CD4-positive, alpha-beta T cell treated with Interferon alpha-2 for 1 hour (primary cell): Measurements from ENCODE around the gene ITGA8.

Experiments used
- DNase-seq, 2 donors: peaks; one replicate each; pipeline ENCODE4 v3.0.0-alpha.2; 2020 to 2022

Gene ITGA8

DNA sequence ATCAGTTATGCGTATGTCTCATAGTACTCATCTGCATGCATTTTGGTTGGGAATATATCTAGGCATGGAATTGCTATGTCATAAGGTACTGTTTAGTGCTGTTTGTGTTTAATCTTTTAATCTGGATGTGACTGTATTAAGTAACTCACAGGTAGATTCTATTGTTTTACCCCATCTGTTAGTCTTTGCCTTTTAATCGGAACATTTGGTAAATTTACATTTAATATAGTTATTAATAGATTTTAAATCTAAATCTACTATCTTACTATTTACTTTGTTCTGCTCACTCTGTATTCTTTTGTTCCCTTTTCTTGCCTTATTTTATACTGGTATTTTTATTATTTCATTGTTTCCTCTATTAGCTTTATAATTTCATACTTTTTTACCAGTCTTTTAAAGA is 10.6 kb upstream of the ITGA8 start:
- DNase-seq: no peak

DNA sequence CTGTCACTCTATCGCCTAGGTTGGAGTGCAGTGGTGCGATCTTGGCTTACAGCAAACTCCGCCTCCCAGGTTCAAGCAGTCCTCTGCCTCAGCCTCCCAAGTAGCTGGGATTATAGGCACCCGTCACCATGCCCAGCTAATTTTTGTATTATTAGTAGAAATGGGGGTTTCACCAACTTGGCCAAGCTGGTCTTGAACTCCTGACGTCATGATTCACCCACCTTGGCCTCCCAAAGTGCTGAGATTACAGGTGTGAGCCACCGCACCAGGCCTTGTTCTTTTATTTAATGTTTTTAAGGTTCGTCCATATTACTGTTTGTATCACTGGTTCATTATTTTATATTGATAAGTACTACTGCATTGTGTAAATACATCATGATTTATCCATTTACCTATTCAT is 10.2 kb upstream of the ITGA8 start:
- no peak for DNase-seq

DNA sequence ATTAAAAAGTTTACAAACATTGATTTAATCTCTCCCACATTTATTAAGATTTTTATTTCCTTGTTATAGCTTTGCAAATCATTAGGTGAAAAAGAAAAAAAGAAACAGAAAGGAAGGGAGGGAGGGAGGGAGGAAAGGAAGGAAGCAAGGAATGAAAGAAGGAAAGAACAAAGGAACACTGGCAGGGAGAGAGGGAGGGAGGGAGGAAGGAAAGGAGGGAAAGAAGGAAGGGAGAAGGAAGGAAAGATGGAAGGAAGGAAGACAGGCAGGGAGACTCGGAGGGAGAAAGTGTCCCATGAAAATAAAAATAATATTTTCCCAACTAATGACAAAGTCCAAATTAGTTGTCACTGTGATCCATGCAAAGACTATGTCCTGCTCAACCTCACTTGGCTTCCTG is 6.3 kb upstream of the ITGA8 start:
- DNase-seq: no peak

DNA sequence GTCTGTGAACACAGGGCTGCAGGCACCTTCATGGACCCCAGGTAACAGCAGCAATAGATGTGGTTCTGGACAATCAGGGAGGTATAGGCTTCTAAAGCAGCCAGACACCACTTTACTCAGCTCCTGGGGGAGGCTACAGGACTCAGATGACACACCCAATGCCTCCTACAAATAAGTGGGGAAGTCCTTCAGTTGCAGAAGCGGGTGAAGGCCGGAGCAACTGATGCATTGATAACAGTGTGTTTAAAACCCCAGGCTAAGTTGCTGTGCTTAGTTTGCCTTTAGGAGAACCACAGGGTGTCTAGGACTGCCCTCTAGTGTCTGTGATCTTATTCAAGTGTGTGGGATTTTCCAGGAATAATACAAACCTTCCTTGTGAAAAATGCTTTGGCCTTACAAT is 5.9 kb upstream of the ITGA8 start:
- DNase-seq: no peak

DNA sequence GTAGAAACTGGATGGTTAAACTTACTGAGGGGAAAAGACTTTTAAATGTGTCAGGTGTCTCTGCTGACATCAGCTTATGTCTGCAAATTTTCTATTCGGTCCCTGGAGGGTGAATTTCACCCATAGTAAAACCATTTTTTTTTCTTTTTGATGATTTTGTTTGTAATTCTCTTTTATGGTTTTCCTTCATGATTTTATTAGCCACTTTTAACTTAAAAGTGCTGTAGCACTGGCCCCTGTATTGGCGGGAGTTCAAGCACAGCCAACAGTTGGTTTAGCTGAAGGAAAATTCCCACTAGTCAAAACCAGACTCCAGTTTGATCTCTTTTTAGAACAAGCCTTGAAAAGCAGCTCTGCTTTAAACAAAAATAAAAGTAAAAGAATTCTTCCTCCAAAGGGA is 5.0 kb upstream of the ITGA8 start:
- no peak for DNase-seq

DNA sequence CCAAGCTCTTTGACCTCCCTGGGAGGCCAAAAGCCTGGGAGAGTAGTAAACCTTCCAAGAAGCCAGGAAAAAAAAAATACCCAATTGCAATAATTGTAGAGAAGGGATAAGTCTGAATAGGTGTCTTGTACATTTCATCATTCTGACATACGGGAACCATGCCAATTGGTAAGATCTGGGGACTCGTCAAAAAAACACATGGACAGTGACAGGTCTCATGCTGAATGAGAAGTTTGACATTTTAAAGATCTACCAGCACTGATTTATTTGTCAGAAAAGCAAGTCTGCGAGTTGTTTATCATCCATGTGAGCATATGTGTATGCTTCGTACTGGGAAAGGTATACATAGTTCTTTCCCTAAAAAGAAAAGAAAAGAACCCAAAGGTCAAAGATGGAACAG is 4.1 kb upstream of the ITGA8 start:
- DNase-seq: no peak

DNA sequence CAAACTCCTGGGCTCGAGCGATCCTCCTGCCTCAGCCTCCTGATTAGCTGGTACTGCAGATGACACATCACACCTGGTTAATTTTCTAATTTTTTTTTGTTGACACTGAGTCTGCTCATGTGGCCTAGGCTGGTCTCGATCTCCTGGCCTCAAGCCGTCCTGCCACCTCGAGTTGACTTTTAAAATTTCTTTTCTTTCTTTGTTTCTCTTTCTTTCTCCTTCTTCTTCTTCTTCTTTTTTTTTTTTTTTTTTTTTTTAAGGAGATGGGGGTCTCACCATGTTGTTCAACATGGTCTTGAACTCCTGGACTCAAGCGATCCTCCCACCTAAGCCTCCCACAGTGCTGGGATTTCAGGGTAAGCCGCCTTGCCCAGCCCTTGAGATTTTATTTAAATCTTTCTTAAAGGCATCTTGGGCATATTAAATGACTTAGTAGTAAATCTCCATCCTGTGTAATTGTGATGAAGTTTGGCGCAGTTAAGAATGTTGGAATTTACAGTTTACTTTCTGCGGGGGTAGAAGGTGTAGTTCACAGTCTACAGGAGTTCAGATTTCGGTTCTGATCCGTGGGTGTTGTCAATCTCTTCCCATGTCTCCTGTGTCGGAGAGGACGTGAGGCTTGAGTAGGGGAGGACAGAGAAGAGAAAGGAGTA is 1.0 kb upstream of the ITGA8 start:
- DNase-seq: no peak

DNA sequence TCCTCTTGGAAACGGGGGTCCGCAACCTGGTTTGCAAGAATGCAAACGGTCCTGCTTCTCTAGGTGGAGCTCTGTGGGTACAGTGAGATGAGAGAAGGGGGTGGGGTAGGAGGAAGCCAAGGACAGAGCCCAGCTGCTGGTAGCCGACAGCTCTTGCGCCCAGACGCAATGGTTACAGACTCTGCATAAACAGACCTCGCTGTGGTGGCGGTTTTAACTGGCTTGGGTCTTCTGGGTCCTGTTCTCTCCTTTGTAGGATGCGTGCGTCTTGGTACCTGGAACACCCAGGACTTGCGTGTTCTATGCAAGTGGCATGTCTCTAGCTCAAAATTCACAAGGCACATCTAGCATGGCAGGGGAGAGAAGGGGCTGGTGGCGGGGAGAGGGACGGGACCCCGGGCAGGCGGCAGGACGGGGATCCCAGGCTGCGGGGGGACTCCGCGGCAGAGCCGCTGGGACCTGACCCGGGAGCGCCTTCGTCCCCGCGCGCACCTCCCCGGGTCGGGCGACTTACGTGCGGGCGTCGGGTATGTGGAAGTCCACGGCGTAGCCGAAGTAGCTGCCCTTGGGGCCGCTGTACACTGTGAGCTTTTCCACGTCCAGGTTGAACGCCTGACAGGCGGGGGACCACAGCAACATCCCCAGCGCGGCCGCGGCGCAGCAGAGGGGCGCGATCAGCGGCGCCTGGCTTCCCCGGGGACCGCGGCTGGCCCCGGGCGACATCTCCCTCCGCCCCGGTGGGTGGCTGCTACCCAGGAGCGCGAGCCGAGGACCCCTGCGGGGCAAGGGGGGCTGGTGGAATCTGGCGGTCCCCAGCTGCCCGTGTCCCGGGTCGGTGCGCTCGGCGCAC is 448 bp downstream of the ITGA8 start:
- DNase-seq: no peak

DNA sequence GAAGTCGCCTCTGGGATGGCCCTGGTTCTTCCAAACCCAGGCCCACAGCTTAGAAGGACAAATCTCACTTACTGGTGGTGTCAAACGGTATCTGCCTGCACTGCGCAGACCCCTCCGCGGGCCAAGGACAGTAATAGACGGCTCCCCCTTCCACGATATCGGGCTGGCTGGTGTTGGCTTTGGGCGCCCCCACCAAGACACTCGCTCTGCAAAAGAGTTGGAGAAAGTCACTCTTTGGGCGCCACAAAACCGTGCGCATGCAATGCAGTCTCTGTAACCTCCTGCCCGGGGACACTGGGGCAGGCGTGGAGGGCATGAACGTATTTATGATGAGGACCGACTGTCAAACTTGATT is 1.1 kb downstream of the ITGA8 start:
- DNase-seq: no peak

DNA sequence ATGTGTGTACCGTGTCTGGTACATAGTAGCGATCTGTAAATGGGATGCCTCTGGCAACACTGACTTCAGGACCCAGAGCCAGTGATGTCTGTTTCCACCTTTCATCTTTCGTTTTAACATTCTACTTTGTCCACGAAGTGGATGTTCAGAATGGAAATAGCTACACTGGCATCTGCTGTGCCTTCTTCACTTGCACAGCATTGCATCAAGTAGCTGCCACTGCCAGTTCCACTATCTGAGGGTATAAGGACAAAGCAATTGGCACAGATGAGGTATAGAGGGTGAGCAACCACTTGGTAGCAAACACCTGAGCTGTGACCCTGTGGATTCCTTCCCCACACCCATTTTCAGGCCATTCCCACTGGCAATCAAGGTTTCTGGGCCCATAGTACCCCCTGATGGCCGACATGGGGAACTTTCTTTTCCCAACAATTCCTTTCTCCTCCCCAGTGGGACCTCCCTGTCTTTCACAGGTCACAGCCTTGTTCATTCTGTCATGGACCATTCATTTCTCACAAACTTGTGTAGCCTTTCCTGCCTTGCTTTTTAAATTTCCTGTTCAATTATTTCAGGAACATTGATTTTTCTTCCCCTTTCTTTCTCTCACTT is 4.0 kb downstream of the ITGA8 start:
- DNase-seq: no peak

DNA sequence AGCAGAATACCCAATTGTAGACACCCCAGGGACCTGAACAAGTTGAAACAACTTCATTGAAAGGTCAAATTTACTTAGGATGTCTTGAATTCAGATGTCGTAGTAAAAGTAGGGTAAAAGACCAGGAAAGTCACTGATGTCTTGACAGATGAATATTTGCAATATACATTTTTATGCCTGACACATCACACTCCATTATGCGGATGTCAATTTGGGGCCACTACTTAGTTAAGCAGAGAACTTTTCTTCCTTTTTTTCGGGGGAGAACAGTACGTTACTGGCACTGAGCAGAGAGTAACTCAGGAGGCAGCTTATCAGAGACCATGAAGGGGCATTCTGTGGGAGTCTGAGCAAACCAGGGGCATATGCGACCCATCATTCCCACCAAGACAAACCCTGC is 4.9 kb downstream of the ITGA8 start:
- no peak for DNase-seq

DNA sequence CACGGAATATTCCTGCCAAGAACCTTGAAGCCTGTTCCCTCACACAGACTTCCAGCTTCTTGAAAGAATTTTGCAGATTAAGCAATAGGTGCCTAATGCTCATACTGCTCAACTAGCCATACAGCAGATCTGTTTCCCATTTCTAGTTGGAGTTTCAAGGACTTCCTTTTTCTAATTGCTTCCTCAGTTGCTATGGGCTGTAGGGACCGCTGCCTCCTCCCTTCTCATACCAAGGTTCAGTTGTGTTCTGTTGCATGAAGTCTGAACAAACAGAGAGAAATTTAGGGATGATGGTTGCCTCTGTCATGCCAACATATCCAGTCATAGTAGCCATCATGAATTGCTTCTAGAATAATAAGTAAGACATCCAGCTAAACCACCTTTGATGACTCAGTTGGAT is 6.8 kb downstream of the ITGA8 start:
- no peak for DNase-seq

DNA sequence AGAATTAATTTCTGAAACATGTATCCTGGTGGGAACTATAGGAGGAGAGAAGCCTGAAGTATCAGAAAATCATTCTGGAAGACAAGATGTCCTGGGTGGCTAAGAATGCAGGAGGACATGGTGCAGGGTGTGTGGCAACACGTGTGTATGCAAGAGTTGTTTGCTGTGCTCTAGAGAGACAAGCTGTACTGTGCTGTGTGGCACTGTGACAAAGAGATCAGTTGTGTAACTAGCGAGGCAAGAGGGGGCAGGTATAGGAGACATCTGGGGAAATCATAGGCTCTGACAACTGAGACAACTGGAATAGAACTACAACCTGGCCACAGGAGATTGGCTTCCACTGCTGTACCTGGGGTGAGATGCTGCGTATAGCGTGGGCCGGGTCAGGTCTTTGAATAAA is 9.3 kb downstream of the ITGA8 start:
- no peak for DNase-seq

DNA sequence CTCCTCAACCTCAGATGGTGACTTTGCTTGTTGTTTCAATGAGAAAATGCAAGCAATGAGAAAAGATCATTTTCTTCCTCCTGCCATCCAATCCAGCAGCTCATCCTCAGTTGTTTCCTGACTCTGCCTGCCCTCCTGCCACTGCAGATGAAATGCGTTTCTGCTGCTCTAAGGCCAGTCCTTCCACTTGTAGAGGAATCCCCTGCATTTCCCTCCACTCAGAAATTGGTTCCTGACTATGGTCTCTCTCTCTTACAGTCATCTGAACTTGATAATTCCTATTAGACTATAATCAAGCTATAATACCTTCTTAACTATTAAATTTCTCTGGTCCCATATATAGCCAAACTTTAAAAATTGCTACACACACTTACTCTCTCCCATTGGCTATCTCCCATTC is 14.4 kb downstream of the ITGA8 start:
- DNase-seq: no peak

DNA sequence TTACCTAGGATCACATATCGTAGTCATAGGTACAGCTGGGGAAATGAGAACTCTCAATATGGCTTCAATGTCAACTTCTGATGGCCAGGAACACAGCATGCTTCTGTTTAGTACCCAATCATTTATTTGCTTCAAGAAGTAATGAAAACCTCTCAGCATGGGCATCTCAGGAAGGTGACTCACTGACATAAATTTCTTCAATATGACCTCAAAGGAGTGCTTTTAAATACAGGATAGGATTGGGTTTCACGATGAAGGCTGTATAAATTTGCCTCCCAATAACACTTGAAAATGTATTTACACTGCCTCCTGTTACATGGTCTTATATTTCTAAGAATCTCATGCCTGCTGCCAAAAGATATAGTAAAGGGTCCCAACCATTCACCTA is 15.1 kb downstream of the ITGA8 start:
- no peak for DNase-seq

DNA sequence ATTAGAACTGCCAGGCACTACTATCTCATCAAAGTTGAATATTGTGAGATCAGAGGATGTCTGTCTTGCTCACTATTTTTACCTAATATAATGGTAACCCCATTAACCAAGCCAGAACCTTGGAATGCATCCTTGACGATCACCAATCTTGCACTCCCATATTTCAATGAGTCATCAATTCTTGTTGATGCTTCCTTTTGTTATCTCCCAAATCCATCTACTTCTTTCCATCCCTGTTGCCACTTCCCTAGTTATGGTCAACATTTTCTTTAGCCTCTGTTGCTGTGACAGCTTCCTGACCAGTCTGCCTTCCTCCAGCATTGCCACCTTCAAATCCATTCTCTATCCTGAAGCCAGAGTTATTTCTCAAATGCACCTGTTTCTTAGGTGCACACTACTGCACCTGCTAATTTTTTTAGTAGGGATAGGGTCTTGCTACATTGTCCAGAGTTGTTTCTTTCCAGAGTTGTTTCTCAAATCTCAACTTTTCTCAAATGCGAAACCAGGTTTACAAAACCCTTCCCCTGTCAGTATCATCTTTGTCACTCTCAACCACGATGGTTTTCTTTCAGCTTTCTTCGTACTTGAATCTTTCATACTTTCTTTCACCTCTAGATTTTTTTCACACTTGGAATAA is 15.7 kb downstream of the ITGA8 start:
- no peak for DNase-seq

DNA sequence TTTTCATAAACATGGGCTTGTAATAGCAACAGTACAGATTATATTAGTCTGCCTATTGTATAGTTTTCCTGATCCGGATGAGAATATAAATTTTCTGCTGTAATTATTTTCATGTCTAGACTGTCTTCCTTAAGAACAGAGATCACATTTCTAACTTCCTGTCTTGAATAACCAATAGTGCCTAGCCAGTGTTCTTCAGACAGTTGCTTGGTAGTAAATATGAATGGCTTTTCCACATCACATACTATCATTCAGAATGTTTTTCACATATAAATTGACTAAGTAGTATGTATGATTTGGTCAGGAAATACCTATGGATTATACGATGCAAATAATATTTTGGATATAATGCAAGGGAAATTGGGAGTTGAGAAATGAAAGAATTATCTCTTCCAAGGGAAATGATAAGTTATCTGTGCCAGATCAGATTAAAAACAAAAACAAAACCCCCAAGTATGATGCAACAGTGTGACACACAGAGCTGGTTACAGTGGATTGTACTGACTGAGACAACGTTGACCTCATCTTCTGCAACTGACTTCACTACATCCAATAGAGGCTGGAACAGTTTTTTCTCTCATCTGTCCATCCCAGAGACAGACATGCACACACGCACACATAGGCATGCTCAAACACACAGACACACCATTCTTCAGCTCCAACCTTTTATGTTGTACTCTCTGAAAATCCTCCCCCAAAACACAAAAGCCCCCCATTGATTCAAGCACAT is 16.4 kb downstream of the ITGA8 start:
- no peak for DNase-seq

DNA sequence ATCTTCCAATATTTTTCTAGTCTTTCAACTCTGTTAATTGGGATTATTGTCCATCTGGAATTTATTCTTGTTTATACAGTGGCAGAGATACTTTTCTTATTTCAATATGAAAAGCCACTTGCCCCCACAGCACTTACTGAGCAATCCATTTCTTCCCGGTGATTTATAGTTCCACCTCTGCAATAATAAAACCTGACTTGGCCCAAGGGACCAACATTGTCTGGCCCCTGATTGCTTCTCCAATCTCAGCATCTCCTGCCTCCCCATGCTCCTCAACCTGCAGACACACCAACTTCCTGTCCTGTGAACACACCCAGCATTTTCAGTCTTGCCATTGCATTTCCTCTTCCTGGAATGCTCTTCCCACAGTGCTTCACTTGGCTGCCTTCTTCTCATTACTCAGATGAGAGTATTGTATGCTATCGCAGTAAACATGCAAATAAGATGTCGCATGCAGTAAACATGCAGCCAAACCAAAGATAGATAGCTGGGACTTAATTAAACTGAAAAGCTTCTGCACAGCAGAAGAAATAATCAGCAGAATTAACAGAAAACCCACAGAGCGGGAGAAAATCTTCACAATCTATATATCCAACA is 19.5 kb downstream of the ITGA8 start:
- no peak for DNase-seq

DNA sequence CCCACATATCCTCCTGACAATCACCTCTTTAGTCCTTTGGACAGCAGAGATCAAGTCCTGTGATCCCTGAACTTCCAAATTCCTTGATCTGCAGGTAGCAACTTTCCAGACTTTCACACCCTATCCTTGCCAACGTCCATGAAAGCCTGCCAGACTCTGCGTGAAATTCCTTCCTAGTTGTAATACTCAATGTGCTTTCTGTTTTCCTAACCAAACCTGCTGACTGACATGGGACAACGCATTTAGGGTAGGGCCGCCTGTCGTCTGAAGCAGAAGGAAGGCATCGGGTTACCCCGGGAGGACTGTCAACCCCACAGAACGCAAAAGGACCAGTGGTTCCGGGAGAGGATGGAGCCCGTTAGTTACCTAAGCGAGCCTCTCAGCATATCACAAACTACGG is 23.9 kb downstream of the ITGA8 start:
- no peak for DNase-seq

DNA sequence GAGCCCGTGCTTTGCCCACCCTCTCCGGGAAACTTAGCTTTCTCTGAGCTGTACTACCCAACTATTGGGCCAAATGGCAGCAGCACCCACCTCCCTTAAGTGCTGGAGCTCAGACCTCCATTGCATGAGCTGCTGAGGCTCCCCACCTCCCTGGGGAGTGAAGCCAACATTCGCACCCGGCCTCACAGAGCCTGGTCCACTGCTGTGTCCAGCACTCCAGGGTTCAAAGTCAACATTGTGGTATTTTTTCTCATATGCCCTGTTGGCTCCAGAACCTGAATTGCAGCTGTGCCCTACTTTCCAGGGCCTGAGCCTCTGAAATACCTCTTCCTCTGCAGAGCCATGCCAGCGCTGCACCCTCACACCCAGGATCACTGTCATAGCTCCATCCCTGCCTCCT is 29.7 kb downstream of the ITGA8 start:
- DNase-seq: no peak

DNA sequence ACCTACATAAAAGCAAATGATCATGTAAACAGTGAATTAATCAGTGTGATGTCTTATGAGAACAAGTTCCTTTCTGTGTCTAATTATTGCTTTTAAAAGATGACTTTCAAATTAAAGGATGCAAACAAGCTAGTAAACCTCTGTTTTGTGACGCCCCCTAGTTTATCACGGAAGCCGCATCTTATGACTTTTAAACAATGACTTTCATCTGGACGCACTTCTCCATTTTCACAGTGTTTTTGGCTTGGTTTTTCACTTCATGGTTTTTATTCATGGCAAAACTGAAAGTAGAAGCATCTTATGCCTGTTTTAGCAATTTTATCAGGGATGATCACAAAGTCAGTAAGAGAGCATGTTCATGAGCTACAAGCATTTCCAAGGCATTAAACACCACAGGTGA is 35.0 kb downstream of the ITGA8 start:
- DNase-seq: no peak

DNA sequence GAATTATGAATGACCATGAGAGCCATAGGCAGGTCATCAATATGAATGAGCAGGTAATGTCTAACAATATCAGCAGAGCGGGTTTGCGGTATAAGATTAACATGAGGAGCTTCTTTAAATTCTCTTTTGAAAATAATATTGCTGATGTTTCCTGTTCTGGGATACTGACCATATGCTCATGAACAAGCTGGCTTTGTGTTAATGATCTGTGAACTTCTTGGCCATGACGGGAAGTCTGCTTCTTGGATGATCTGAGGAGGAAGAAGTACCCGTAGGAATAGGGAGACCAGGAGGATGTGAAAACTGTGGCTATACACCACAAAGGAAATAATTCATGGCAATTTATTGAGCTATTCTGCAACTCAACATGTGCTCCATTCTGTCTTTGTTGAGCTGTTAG is 38.6 kb downstream of the ITGA8 start:
- no peak for DNase-seq

DNA sequence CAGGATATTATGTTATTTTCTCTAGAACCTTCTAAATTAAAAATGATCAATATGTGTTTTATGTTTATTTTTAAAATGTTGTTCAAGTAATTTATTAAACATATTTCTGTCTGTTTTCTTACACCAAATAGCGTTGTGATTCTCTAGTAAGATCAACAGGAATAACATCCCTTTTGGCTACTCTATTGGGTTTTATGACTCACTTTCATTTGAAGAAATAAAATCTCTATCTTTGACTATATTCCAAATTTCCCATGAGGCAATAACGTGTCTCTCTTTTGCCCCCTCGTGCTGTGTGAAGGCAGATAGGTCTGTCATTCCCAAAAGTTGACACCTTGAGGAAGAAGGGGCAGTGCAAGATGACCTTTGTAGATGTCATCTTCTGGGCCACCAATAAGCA is 40.9 kb downstream of the ITGA8 start:
- no peak for DNase-seq
